Parathyroid adenoma (tissue), 2 donors: ENCODE measurements around the gene GOLGA8R.
"Not testable (repeated sequence)": the region's sequence is repeated elsewhere in the genome, so short reads cannot be mapped to it uniquely, and the experiment has no call there.

Experiments used
- H2AFZ ChIP-seq: fragments of 300-600 bp; sonication (generic); one replicate; pipeline ENCODE4 v1.7.0; 2017; ENCODE audit warnings: antibody characterized with exemption, mild to moderate bottlenecking
- H3K27ac ChIP-seq: fragments of 300-600 bp; sonication (generic); one replicate; pipeline ENCODE4 v1.7.0; 2017
- H3K27me3 ChIP-seq: fragments of 300-600 bp; sonication (generic); one replicate; pipeline ENCODE4 v1.7.0; 2017; ENCODE audit warnings: low read length; ENCODE audit not compliant: control insufficient read depth, insufficient read depth
- H3K36me3 ChIP-seq: fragments of 300-600 bp; sonication (generic); one replicate; pipeline ENCODE4 v1.7.0; 2017; ENCODE audit warnings: low read length; ENCODE audit not compliant: control insufficient read depth, insufficient read depth
- H3K4me1 ChIP-seq: fragments of 300-600 bp; sonication (generic); one replicate; pipeline ENCODE4 v1.7.0; 2017; ENCODE audit warnings: control low read depth
- H3K4me2 ChIP-seq: fragments of 300-600 bp; sonication (generic); one replicate; pipeline ENCODE4 v1.7.0; 2017; ENCODE audit warnings: low read length
- H3K4me3 ChIP-seq: fragments of 300-600 bp; sonication (generic); one replicate; pipeline ENCODE4 v1.7.0; 2017; ENCODE audit warnings: low read depth, low read length
- H3K79me2 ChIP-seq: fragments of 300-600 bp; sonication (generic); one replicate; pipeline ENCODE4 v1.7.0; 2017; ENCODE audit warnings: control low read depth
- H3K9ac ChIP-seq: fragments of 300-600 bp; sonication (generic); one replicate; pipeline ENCODE4 v1.7.0; 2017; ENCODE audit warnings: mild to moderate bottlenecking
- H3K9me3 ChIP-seq: fragments of 300-600 bp; sonication (generic); one replicate; pipeline ENCODE4 v1.7.0; 2017; ENCODE audit warnings: low read length; ENCODE audit not compliant: control insufficient read depth
- donor health status: primary hyperparathyroidism.

GOLGA8R gene, protein sequence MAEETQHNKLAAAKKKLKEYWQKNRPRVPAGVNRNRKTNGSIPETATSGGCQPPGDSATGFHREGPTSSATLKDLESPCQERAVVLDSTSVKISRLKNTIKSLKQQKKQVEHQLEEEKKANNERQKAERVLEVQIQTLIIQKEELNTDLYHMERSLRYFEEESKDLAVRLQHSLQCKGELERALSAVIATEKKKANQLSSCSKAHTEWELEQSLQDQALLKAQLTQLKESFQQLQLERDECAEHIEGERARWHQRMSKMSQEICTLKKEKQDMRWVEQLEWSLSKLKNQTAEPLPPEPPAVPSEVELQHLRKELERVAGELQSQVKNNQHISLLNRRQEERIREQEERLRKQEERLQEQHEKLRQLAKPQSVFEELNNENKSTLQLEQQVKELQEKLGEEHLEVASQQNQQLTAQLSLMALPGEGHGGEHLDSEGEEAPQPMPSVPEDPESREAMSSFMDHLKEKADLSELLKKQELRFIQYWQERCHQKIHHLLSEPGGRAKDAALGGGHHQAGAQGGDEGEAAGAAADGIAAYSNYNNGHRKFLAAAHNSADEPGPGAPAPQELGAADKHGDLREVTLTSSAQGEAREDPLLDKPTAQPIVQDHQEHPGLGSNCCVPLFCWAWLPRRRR

DNA sequence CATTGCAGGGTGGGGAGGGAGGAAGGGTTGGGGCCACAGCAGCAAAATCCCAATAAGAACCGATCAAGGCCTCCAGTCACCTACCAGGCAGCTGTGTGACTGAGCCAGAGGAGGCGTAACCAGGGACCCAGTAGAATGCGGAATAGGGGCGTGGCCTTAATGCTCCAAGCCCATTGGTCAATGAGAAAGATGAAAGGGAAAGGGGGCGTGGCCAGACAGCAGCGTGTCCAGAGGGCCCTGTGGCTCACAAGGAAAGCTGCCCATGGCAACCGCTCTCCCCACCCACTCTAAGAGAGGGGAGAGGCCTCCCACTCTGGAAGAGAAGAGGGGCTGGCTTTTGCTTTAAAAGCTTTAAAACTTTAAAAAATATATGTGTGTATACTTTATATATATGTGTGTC lies at the start of gene GOLGA8R:
Gene GOLGA8R (minus strand): TSS at position 101 of the 400 bp plus-strand sequence. CDS start 98 bp downstream, at position 3.
- H3K27me3 ChIP-seq, H3K79me2 ChIP-seq, H3K36me3 ChIP-seq, H3K9ac ChIP-seq, H3K27ac ChIP-seq, H3K4me3 ChIP-seq, H3K4me2 ChIP-seq, H2AFZ ChIP-seq, H3K9me3 ChIP-seq, H3K4me1 ChIP-seq: not testable (repeated sequence)

DNA sequence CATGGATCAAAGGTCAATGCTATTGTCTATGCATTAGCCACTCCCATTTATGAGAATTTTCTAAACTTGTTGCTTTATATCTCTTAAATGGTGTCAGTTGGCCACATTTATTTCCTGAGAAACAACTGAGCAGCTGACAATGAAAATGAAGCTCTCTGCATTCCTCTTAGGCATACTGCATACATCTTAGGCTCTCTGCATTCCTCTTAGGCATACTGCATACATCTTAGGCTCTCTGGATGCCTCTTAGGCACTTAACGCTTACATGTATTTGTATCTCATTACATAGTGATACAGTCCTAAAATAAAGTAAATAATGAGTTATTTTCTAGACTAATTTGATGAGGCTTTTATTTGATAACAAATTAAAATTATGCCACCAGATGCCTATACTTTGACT lies 49.8 kb upstream of the GOLGA8R start:
- H3K27me3 ChIP-seq, H3K36me3 ChIP-seq, H3K27ac ChIP-seq, H3K4me1 ChIP-seq, H2AFZ ChIP-seq, H3K79me2 ChIP-seq, H3K4me3 ChIP-seq, H3K9ac ChIP-seq, H3K9me3 ChIP-seq, H3K4me2 ChIP-seq: not testable (repeated sequence)

DNA sequence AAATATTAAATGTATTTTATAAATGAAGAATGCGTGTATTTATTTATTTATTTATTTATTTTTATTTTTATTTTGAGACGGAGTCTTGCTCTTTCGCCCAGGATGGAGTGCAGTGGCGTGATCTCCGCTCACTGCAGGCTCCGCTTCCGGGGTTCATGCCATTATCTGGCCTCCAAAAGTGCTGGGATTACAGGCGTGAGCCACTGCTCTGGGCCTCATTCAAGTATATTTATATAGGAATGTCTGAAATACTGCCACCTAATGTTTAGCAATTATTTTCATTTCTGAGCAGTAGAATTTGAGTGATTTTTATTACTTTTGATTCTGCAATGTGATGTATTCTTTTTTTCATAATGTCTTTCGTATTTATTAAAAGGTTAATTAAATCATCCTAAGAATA lies 48.1 kb upstream of the GOLGA8R start:
- H2AFZ ChIP-seq, H3K4me3 ChIP-seq, H3K79me2 ChIP-seq, H3K4me1 ChIP-seq, H3K4me2 ChIP-seq, H3K27ac ChIP-seq, H3K9ac ChIP-seq, H3K9me3 ChIP-seq, H3K36me3 ChIP-seq, H3K27me3 ChIP-seq: not testable (repeated sequence)

DNA sequence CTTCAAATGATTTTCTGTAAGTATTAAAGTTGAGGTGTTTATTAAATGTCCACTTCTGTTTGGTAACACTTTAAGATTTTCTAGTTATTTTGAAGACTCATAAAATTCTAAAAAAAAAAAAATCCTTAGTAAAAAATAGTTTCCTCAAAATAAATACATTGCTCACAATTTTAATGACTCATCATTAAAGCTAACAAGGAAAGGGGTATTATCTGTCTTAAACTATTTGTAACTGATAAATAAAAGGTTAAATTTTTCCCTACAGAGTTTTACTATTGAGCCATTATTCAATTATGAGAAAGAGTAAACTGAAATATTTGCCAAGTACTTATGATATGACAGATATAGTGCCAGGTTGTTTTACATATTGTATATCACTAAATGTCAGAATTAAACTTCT lies 38.6 kb upstream of the GOLGA8R start:
- H3K4me1 ChIP-seq, H3K4me3 ChIP-seq, H3K36me3 ChIP-seq, H3K9me3 ChIP-seq, H2AFZ ChIP-seq, H3K9ac ChIP-seq, H3K27ac ChIP-seq, H3K4me2 ChIP-seq, H3K79me2 ChIP-seq, H3K27me3 ChIP-seq: not testable (repeated sequence)

DNA sequence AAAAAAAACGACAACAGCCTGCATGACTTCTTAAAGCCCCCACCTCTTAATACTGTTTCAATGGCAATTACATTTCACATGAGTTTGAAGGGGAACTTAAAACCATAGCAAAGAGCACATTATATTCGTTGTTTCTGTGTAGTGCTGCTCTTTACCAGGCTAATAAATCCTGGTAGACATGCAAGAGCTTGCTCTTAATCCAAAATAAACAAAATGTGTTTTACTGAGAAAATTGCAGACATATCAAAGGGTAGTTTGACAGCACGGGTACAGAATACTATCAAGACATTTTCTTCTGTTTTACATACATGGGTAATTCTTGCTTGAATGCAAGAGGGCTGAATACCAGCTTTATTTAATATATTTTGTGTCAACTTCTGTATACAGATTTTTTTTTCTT lies 24.3 kb upstream of the GOLGA8R start:
- H3K79me2 ChIP-seq, H3K27ac ChIP-seq, H3K9me3 ChIP-seq, H3K36me3 ChIP-seq, H3K27me3 ChIP-seq, H2AFZ ChIP-seq, H3K9ac ChIP-seq, H3K4me1 ChIP-seq, H3K4me2 ChIP-seq, H3K4me3 ChIP-seq: not testable (repeated sequence)

DNA sequence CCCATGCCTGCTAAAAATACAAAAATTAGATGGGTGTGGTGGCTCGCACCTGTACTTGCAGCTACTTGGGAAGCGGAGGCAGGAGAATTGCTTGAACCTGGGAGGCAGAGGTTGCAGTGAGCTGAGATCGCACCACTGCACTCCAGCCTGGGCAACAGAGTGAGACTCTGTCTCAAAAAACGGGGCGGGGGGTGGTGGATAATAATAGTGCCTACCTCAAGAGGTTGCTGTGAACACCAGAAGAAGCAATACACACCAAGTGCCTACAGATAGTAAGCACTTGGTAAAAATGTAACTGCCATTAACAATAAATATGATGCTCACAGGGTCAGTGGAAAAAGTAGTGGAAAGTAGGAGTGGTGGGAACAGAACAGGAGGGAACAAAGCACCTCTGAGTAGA lies 21.8 kb upstream of the GOLGA8R start:
- not testable (repeated sequence) for H3K36me3 ChIP-seq

DNA sequence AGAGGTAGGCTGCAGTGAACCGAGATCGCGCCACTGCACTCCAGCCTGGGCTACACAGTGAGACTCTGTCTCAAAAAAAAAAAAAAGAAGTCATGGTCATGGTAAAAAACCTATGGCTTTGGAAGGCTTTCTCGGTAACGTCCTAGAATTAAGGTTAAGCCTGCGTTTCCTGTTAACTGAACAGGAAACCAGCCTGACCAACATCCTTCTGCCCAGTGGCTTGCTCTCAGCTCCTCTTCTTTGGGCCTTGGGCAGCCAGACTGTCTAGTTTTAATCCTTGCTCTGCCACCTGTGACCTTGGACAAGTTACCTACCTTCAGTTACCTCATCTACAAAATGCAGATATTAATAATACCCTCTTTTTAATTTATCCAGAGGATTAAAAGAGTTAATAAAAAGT lies 6.7 kb upstream of the GOLGA8R start:
- not testable (repeated sequence) for H3K4me2 ChIP-seq, H3K4me1 ChIP-seq, H3K9me3 ChIP-seq, H3K27me3 ChIP-seq, H3K27ac ChIP-seq, H3K4me3 ChIP-seq, H3K79me2 ChIP-seq, H3K9ac ChIP-seq, H2AFZ ChIP-seq, H3K36me3 ChIP-seq

More for the DNA sequence above, 21.8 kb upstream of the GOLGA8R start:
- not testable (repeated sequence) for H3K27ac ChIP-seq, H3K4me3 ChIP-seq, H3K9me3 ChIP-seq, H2AFZ ChIP-seq, H3K27me3 ChIP-seq, H3K79me2 ChIP-seq, H3K4me1 ChIP-seq, H3K9ac ChIP-seq, H3K4me2 ChIP-seq

DNA sequence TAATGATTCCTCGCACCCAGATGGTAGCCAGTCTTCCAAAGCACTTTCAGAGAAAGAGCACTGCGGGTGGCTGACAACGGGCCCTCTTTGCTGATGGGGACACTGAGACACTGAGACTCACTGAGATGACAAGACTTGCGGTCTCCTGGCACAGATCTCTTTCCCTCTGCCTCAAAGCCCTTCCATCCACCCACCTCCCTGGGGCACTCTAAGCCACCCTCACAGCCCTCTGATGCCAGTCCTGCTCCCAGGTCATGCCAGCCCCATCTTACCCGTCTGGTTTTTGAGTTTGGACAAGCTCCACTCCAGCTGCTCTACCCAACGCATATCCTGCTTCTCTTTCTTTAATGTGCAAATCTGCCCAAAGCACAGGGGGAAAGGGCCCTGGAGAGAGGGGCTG lies 6.4 kb downstream of the GOLGA8R start:
- H3K79me2 ChIP-seq = not testable (repeated sequence)

More for the DNA sequence above, 6.4 kb downstream of the GOLGA8R start:
- not testable (repeated sequence) for H3K27ac ChIP-seq, H3K27me3 ChIP-seq, H2AFZ ChIP-seq, H3K36me3 ChIP-seq, H3K9me3 ChIP-seq, H3K4me1 ChIP-seq, H3K4me3 ChIP-seq, H3K4me2 ChIP-seq, H3K9ac ChIP-seq
